NCI-H2227 treated with DMSO at 0.1 percent for 48 hours (cell line): ENCODE data around the gene MED12L.

Experiments
- DNase-seq: peaks from one replicate; lab custom pipeline; 2025; lab: John Stamatoyannopoulos, UW

MED12L gene

GRCh38 chr3:151182349-151183079 lies 97.0 kb downstream of the MED12L start:
- DNase-seq = no peak

- no peak for DNase-seq
Measured at GRCh38 chr3:151183265-151183671, 97.8 kb downstream of the MED12L start.

GRCh38 chr3:151191095-151191494 lies 105.6 kb downstream of the MED12L start:
- no peak for DNase-seq

DNA sequence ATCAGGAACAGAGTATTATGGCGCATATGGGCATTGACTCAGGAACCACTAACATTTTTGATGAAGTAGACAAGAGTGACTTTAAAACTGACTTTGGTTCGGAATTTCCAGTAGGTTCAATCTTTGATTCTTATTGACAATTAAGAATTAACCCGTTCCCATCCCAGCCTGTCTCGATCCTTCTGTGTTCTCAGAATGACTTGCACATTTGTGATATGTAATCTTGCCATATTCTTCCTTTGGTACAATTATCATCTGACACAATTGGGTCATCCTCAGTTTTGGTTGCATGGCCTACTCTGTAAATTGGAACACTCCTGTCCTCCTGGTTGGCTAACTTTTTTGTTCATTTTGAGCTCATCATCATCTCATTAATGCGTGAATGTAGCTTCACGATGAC lies 107.1 kb downstream of the MED12L start:
- DNase-seq = no peak

- DNase-seq = no peak
Measured at GRCh38 chr3:151195826-151196225, 110.4 kb downstream of the MED12L start.

DNA sequence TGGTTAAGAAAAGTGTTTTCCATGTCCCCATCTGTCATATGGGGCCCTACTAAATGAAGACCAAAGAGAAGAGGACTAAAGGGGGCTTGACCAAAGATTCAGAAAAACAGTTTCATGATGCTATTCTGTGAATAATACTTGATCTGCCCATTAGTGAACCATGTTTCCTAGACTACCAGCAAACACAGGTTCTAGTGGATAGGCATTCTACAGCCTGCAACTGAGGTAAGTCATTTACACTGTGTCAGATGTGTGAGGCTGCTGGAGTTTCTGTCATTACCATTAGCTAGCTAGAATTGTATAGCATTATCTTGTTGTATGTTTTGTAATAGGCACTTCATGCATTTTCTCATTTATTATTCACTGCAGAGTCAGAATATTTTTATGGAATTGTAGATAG lies 111.0 kb downstream of the MED12L start:
- DNase-seq = no peak

- DNase-seq = no peak
Measured at GRCh38 chr3:151197228-151197627, 111.8 kb downstream of the MED12L start.

DNA sequence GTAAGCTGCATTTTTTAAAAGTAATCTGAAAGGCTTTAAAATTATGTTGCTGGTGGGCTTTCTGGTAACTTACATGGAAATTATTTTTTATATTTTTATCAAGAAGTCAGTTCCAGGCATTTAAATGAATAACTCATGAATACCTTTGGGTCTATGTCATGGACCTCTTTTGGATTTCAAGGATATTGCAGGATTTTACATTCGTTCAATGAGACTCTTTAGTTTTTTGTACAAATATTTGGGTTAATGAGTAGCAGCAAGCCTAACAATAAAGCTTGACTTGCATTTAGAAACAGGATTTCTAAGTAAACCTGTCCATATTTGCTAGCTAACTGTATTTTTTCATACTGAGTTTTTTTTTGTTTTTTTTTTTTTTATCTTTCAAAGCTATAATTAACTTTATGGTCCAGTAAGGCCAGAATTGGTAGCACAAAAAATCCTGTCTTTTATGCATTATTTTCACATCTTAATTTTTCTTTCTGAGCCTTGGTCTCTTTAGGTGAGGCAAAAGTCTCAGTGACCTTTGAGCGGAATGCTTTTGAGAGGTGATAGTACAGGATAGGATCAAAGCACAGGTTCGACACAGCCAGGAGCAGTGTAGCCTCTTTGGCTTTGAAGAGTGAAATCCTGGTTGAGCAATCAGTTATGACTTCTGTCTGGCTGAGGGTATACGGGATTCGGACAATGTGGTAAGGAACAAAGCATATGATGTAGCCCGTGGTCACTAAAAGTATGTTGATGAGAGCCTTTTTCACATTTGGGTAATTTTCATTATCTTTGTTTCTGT lies 112.7 kb downstream of the MED12L start:
- DNase-seq = no peak

- DNase-seq = no peak
Measured at GRCh38 chr3:151198849-151199248, 113.4 kb downstream of the MED12L start.

DNA sequence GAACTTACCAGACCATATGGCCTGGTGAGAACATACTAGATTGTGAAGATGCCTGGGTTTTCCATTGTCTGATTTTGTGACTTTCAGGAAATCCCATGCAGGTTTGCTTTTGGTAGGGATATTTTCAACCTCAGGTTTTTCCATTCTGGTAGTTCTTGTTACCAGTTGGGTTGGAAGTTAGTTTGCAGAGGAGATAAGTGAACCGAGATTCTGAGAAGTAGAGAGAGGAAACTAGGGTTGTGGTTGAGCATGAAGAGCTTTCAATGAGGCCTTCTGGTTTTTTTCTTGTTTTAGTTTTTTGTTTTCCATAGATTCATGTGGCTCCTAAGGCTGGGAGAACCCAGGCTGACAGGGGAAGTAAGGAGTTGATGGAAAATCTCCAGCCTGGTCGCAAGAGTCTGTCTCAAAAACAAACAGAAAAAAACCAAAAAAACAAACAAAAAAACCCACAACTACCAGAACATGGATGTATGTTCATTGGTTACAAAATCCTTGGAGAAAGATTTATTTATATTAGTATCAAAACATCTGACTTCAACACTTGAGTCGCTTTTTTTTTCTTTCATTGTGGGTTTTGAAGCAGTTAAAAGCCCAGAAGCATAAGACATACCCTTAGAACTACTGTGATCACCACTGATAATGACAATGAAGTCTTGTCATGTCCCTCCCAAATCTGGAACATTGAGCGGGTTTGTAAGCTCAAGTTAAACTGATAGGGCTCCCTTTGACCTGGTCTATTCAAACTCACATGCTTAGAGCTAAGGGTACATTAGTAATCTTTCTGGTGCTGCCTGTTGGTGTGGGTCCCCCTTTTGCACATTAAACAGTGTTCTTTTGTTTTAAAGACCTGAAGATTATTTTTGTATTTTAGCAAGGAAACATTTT lies 114.3 kb downstream of the MED12L start:
- DNase-seq = no peak

- no peak for DNase-seq
Measured at GRCh38 chr3:151200586-151200985, 115.1 kb downstream of the MED12L start.

GRCh38 chr3:151201051-151201730 lies 115.7 kb downstream of the MED12L start:
- DNase-seq = no peak

DNA sequence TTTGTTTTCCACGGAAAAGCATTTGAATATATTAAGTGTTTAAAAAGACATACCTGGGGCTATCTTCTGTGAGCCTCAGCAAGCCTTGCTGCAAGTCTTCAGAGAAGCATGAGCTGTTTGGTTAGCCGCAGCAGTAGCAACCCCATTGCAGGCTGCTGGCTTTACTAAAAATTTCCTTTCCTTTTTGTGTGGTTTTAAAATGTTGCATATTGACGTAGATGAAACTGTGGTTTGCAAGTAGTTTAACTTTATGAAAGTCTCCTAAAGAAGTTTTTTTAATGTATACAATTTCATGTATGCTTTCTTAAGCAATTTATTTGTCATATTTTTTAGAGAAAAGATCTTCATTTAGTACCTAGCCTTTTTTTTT lies 117.6 kb downstream of the MED12L start, which contains the start of gene GPR171:
Gene GPR171, minus strand, starts transcription at position 166 of the 370 bp plus-strand sequence. CDS start 3,830 bp downstream, outside the sequence.
- DNase-seq = no peak

- no peak for DNase-seq
Measured at GRCh38 chr3:151204530-151205402, 119.3 kb downstream of the MED12L start.

DNA sequence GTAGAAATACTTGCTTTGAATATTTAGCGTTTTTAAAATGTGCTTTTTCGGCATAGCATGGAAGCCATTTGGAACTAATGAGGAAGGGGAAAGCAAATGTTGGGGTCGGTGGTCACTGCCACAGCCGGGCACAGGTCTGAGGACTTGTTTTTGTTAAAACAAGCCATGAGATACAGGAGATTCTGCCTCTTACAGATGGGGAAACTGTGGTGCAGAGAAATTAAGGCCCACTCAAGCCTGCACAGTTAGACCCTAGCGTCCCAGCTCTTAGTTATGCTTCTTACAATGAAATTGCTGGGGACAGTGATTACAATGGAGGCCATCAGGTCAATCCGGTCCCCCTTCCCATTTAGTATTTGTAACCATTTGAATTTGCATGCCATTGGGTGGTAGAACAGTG lies 120.0 kb downstream of the MED12L start:
- no peak for DNase-seq

DNA sequence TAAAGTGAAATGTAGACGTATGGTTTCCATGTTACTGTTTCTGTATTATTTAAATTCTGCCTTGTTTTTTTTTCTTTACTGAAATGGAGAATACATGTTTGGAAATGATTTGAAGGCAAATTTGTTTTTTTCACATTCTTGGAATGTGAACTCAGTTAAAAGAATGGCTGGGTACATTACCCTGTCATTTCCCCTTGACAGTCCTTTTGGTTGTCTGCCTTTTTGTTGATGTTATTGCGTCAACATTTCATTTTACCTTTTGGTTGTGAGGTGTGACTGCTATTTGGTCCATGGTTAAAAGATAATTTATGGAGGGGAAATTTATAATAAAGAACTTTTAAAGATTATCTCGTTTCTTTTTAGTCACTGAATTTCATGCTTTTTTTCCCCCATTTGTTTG lies 120.7 kb downstream of the MED12L start:
- no peak for DNase-seq

GRCh38 chr3:151209654-151210053 lies 124.2 kb downstream of the MED12L start:
- DNase-seq = no peak

DNA sequence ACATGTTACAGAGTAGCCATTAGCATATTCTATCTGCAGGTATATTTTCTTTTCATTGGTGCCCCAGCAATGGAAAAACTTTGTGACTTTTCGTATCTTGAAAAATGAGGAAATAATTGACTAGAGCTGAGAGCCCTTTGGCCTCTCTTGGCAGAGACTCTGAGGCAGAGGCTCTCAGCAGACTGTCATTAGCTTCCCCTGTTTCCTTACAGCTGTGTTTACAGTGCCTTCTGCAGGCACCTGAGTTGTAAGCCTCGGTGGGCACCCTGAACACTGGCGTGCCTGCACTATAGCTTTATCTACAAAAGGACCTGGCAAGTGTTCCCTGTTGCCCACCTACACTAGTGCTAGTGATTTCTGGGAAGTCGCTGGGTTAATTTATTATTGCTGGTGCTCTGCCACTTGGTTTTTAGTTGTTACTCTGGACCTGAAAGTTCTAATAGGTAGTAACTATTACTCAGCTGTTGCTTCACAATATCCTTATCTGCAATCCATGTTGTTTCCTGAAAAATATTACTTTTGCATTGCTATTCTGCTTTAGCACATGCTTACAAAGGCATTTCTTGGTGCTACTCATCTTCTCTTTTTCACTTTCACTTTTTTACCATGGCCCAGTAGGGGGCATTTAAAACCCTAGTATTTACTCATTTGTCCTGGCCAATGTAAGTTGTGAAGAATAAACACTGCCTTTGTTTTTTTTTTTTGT lies 125.4 kb downstream of the MED12L start:
- peak; percentile 8 for DNase-seq

GRCh38 chr3:151213151-151213550 lies 127.7 kb downstream of the MED12L start:
- DNase-seq = no peak

DNA sequence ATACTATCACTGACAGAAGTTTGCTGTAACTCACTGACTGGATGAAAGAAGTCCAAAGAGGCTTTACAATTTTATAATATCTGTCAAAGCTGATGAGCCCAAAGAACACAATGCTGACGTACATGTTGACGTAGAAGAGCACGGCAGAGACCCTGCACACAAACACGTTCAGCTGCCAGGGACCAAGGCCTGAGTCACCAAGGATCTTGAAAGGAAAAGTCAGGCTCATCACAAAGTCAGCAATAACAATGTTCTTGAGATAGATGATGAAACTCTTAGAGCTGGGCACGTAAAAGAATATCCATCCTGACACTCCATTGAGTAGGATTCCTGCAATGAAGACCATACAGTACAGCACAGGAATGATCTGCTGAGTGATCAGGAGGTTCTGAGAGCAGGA lies 128.4 kb downstream of the MED12L start:
- DNase-seq = no peak
